CD4-positive, alpha-beta T cell treated with Interleukin-2 at 100 ng/mL for 4 hours (primary cell): Measurements from ENCODE around the gene GOSR2.

Experiments used
- DNase-seq: peaks from one replicate; pipeline ENCODE4 v3.0.0-alpha.2; 2020; ENCODE audit warnings: low spot score

GOSR2 gene

GRCh38 chr17:46922804-46923635 lies at the start of gene GOSR2:
GOSR2 (plus strand) TSS chr17:46923160; CDS start chr17:46923193, 33 bp downstream.
- peak; percentile 90 for DNase-seq

GRCh38 chr17:46873941-46874645 lies 48.9 kb upstream of the GOSR2 start:
- no peak for DNase-seq

DNA sequence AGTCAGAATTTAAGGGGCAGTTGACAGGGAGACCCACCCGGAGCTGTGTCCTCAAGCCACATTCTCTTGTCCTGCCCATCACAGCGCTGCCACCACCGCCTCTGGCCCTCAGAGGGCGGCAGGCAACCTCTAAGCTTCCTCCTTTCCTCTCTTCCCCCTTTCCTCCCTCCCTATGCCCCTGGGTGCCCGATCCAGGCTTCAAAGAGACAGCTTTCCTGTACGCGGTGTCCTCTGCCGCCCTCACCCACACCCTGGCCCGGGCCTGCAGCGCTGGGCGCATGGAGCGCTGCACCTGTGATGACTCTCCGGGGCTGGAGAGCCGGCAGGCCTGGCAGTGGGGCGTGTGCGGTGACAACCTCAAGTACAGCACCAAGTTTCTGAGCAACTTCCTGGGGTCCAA lies 48.1 kb upstream of the GOSR2 start:
- no peak for DNase-seq

DNA sequence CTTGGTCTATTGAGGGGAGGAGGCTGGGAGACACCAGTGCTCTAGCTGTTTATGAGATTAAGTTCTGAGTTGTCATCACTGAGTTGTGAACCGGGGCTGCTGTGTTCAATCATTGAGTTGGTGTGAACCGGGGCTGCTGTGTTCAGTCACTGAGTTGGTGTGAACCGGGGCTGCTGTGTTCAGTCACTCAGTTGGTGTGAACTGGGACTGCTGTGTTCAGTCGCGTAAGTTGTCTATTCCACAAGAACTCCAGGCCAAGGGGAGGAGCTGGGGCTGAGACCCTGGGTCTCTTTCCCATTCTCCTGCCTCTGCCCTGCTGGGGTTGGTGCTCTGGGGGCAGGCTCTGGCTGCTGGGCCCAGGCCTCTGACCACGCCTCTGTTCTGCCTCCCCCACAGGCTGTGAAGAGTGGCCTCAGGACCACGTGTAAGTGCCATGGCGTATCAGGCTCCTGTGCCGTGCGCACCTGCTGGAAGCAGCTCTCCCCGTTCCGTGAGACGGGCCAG lies 47.1 kb upstream of the GOSR2 start:
- no peak for DNase-seq

GRCh38 chr17:46876353-46876887 lies 46.5 kb upstream of the GOSR2 start:
- DNase-seq, result no peak

- no peak for DNase-seq
Observed at GRCh38 chr17:46876926-46877325, 46.0 kb upstream of the GOSR2 start.

- DNase-seq, result no peak
Observed at GRCh38 chr17:46877466-46877865, 45.5 kb upstream of the GOSR2 start.

DNA sequence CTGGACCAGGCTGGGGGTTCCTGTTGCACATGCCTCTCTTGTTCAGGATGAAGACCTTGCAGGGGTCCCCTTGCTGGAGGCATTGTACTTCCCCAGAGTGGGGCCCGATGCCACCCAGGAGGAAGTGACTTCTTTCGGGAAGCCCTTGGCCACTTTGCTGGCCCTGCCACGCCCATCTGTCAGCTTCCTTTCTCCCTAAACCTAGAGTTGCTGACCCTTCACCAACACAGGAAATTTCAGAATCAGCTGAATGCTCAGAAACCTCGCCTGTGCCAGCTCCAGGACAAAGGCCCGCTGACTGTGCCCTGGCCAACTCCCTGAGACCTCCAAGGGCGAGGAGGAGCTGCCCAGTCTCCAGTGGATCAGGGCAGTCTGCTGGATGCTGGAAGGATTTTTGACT lies 44.9 kb upstream of the GOSR2 start:
- DNase-seq, result no peak

GRCh38 chr17:46879101-46879500 lies 43.9 kb upstream of the GOSR2 start:
- DNase-seq, result no peak

GRCh38 chr17:46881015-46881414 lies 41.9 kb upstream of the GOSR2 start:
- DNase-seq, result no peak

DNA sequence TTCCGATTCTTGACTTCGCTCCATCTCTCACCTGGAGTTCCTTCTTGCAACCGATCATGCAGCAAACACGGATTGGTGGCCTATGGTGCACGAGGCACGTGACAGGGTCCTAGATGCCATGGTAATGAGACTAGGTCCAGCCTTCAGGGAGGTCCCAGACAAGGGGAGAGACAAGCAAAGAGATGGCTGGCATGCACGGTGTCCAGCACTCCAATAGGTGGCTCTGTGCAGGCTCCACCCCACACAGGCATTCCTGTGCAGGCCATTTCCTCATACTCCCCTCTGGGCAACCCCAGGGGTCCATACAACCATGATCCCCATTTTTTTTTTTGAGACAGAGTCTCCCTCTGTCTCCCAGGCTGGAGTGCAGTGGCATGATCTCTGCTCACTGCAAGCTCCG lies 40.3 kb upstream of the GOSR2 start:
- no peak for DNase-seq

DNA sequence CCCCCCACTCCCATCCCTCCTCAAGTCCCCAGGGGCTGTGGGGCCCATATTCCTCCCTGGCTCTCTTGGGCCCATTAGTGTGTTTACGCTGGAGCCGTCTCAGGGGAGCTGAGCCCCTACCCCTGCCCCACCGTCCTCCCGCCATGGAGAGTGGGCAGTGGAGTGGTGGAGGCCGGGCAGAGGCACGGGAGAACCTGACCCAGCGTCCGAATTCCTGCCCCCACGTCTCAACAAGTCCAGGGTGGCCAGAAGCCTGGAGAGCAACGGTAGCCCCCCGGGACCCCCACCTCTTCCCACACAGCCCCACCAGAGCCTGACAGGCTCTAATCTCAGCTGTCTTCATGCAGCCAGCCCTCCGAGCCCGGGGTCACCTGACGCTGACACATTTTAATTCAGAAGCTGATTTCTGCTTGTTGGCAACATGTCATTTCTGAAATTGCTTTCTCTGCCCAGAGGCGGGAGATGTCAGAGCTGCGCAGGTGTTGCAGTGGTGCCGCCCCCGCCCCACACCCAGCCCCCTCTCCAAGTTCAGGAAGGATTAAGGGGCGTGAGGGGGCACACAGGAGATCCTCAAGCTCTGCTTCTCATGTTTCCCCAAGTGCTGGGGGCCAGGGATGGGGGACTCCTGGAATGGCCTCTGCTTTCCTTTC lies 39.0 kb upstream of the GOSR2 start:
- DNase-seq, result no peak

GRCh38 chr17:46884552-46884951 lies 38.4 kb upstream of the GOSR2 start:
- no peak for DNase-seq

- DNase-seq, result no peak
Observed at GRCh38 chr17:46885415-46886309, 37.3 kb upstream of the GOSR2 start.

- DNase-seq, result no peak
Observed at GRCh38 chr17:46886310-46886663, 36.7 kb upstream of the GOSR2 start.

GRCh38 chr17:46887717-46888116 lies 35.2 kb upstream of the GOSR2 start:
- DNase-seq, result no peak

- DNase-seq, result no peak
Observed at GRCh38 chr17:46888727-46889126, 34.2 kb upstream of the GOSR2 start.

- no peak for DNase-seq
Observed at GRCh38 chr17:46889519-46889918, 33.4 kb upstream of the GOSR2 start.

- DNase-seq, result no peak
Observed at GRCh38 chr17:46889992-46890564, 32.9 kb upstream of the GOSR2 start.

GRCh38 chr17:46890638-46891037 lies 32.3 kb upstream of the GOSR2 start:
- DNase-seq, result no peak

GRCh38 chr17:46892192-46892703 lies 30.7 kb upstream of the GOSR2 start:
- DNase-seq, result no peak
